Suprapubic skin (tissue), 3 donors: Measurements from ENCODE around the gene TMEM178B.

ENCODE experiments used
- EP300 ChIP-seq: sonication (generic); formaldehyde crosslinking; IDR thresholded peaks from one replicate; pipeline ENCODE4 v1.6.1; 2017; ENCODE audit warnings: antibody characterized with exemption
- POLR2A ChIP-seq, 2 donors: fragments of 450-650 bp; IDR thresholded peaks; one replicate each; pipeline ENCODE4 v1.6.1; 2017; ENCODE audit warnings: antibody characterized with exemption in 2 of 2, mild to moderate bottlenecking in 2 of 2, moderate library complexity in 2 of 2
- TF ChIP-seq, protein P1 (sequence below), 2 donors: fragments of 200-600 bp in 1 of 2; fragments of 450-650 bp in 1 of 2; sonication (generic) in 1 of 2; IDR thresholded peaks; one replicate each; pipeline ENCODE4 v1.5.1; 2016 to 2019; ENCODE audit warnings: antibody characterized with exemption in 2 of 2, mild to moderate bottlenecking in 1 of 2, moderate library complexity in 1 of 2

DNA sequence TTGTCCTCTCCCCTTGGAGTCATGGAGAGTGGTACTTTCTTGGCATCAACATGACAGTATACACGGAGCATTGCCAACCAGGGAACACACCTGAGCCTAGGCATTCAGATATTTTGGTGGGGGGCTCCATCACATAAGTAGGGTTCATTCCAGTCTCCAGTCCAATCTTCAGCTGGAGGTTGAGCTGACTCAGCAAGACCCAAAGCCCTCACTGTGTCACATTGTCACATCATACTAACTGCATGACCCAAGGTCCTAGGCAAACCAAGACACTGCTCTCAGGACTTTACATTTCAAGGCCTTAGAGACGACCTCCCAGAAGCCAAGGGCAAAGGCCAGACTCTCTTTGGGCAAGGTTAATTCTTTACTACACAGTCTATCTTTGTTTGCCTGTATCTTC lies 190.1 kb downstream of the TMEM178B start:
- TF ChIP-seq, protein P1, sequence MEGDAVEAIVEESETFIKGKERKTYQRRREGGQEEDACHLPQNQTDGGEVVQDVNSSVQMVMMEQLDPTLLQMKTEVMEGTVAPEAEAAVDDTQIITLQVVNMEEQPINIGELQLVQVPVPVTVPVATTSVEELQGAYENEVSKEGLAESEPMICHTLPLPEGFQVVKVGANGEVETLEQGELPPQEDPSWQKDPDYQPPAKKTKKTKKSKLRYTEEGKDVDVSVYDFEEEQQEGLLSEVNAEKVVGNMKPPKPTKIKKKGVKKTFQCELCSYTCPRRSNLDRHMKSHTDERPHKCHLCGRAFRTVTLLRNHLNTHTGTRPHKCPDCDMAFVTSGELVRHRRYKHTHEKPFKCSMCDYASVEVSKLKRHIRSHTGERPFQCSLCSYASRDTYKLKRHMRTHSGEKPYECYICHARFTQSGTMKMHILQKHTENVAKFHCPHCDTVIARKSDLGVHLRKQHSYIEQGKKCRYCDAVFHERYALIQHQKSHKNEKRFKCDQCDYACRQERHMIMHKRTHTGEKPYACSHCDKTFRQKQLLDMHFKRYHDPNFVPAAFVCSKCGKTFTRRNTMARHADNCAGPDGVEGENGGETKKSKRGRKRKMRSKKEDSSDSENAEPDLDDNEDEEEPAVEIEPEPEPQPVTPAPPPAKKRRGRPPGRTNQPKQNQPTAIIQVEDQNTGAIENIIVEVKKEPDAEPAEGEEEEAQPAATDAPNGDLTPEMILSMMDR (IDR thresholded peaks at IDR 0.05), result no peak
- TF ChIP-seq POLR2A (IDR thresholded peaks at IDR 0.05) (no peak), EP300 (no peak)
